Measurements from ENCODE around the gene GRPEL1. TPM values are rescaled to one million over a fixed set of nuclear protein-coding genes. Genes with fewer than 3 reads are reported as not detected.
A peak's percentile ranks its signal among the peaks of the same experiment; 100 is the strongest.

GRPEL1 gene
- total RNA-seq, 1 experiment from 2014 or later = 46.6 TPM

GRCh38 chr4:7023486-7023885, 44.4 kb downstream of the GRPEL1 start:
- TF ChIP-seq CTCF (IDR thresholded peaks at IDR 0.05) (no peak), TCF7L2 (IDR thresholded peaks at IDR 0.05; ENCODE audit: low read depth, low read length) (no peak), REST (IDR thresholded peaks at IDR 0.05; ENCODE audit: insufficient read depth in 1 of 2, low read depth in 2 of 2, low read length in 1 of 2) (no peak), SIN3A (IDR thresholded peaks at IDR 0.05; ENCODE audit: borderline replicate concordance, insufficient read depth, low read depth, low read length) (no peak), POLR2AphosphoS5 (IDR thresholded peaks at IDR 0.05; ENCODE audit: low read depth, low read length) (no peak)
- in situ Hi-C loops (cut with HindIII; ENCODE audit: low pct_unique_long_range_greater_than_20kb, low sequenced_read_pairs) (no loop called here), intact Hi-C loops (cut with micrococcal nuclease; ENCODE audit: unreplicated experiment) (no loop called here)
- Histone ChIP-seq H3K4me1 (ENCODE audit: control insufficient read depth, insufficient read depth, low read length) (peaks cover 38% of the 10 kb centered on the region), H3K4me3 (ENCODE audit: low read depth in 2 of 2, low read length in 2 of 2) (no peak overlapping the region), H3K9me3 (ENCODE audit: control insufficient read depth, insufficient read depth, low read depth, low read length) (no peaks in the 10 kb centered on the region), H3K36me3 (ENCODE audit: control insufficient read depth, insufficient read depth, low read length) (no peaks in the 10 kb centered on the region), H3K27ac (ENCODE audit: low read length) (peak overlapping the region; percentile 81), H3K27me3 (ENCODE audit: control insufficient read depth, insufficient read depth, low read length) (no peaks in the 10 kb centered on the region)
- no peak for ATAC-seq
- POLR2A ChIA-PET = no interaction called here
- BruUV-seq (replicated peaks) = no TSS peak
- DNase-seq (ENCODE audit: low read depth, low spot score) = no peak
- CTCF ChIA-PET = no interaction called here

- POLR2A ChIA-PET = no interaction called here
- peak; percentile 78 for DNase-seq (ENCODE audit: low read depth, low spot score)
- intact Hi-C loops (cut with micrococcal nuclease; ENCODE audit: unreplicated experiment) = no loop called here
- Histone ChIP-seq H3K27me3 (ENCODE audit: control insufficient read depth, insufficient read depth, low read length) (no peaks in the 10 kb centered on the region), H3K4me3 (ENCODE audit: low read depth in 2 of 2, low read length in 2 of 2) (no peak overlapping the region), H3K36me3 (ENCODE audit: control insufficient read depth, insufficient read depth, low read length) (no peaks in the 10 kb centered on the region), H3K4me1 (ENCODE audit: control insufficient read depth, insufficient read depth, low read length) (peaks cover 38% of the 10 kb centered on the region), H3K27ac (ENCODE audit: low read length) (peak overlapping the region; percentile 81), H3K9me3 (ENCODE audit: control insufficient read depth, insufficient read depth, low read depth, low read length) (no peaks in the 10 kb centered on the region)
- CTCF ChIA-PET = no interaction called here
- BruUV-seq (replicated peaks) = no TSS peak
- ATAC-seq = peak; percentile 94
- in situ Hi-C loops (cut with HindIII; ENCODE audit: low pct_unique_long_range_greater_than_20kb, low sequenced_read_pairs) = no loop called here
- no peak for TF ChIP-seq CTCF (IDR thresholded peaks at IDR 0.05)
- 0 out of 2 replicates have a peak, but pooled peaks have one; percentile 27 for TF ChIP-seq TCF7L2 (IDR thresholded peaks at IDR 0.05; ENCODE audit: low read depth, low read length)
- peak; percentile 56; the same call in 1 of the 2 replicates for TF ChIP-seq POLR2AphosphoS5 (IDR thresholded peaks at IDR 0.05; ENCODE audit: low read depth, low read length)
These were observed 45.8 kb downstream of the GRPEL1 start for GRCh38 chr4:7021930-7022664.
